ENCODE data around the gene NLGN1. TPM values are rescaled to one million over a fixed set of nuclear protein-coding genes. Genes with fewer than 3 reads are reported as not detected.

Gene NLGN1
- total RNA-seq, 3 donors from 2014 or later = 4.4 to 12.3 (median 6.9) TPM

DNA sequence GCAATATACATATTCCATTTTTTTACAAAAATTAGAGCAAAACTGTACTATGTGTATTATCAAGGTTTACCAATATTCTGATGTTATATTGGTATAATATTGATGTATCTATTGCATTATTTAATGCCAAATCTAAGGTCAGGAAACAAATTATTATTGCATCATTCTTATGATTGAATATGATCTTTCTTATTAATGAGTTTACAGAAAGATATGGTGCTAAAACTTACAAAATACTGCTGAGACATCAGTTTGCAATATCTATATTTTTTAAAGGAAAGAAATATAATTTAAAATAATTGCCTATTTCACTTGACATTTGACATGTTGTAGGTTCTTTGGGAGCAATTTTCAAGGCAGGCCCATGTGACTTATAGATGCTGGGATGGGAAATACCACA, 357.6 kb downstream of the NLGN1 start:
- intact Hi-C loops (cut with DNase I; ENCODE audit: low total_unique reads) = no loop called here
- Histone ChIP-seq H3K36me3 (no peaks in the 10 kb centered on the region), H3K9me3 (no peaks in the 10 kb centered on the region), H3K27ac (no peak overlapping the region), H3K4me3 (no peak overlapping the region), H3K4me1 (no peaks in the 10 kb centered on the region), H3K27me3 (no peaks in the 10 kb centered on the region)
- TF ChIP-seq POLR2AphosphoS5 (IDR thresholded peaks at IDR 0.05) = no peak
- TF ChIP-seq CTCF (IDR thresholded peaks at IDR 0.05) = no peak
- TF ChIP-seq POLR2A (IDR thresholded peaks at IDR 0.05) = no peak
- no peak for DNase-seq (ENCODE audit: low spot score in 2 of 2)

DNA sequence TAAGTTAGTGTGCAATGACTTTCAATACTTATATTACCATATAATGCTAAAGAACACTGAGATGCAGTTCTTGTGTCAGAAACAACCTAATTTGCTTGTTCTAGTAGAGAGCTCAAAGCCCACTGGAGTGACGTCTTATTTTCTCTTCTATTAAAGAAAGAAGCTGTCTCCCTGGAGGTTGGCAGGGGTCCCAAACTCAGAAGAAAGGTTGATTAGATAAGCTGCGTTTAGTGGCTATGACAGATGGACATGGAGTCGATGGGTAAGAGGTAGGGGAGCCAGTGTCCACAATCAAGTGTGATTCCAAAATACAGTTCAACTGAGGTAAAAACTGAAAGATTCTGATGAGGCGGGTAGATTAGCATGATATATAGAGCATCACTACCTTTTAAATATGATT, 363.6 kb downstream of the NLGN1 start:
- TF ChIP-seq CTCF (IDR thresholded peaks at IDR 0.05) (no peak), POLR2AphosphoS5 (IDR thresholded peaks at IDR 0.05) (no peak), POLR2A (IDR thresholded peaks at IDR 0.05) (no peak)
- Histone ChIP-seq H3K4me1 (no peaks in the 10 kb centered on the region), H3K9me3 (no peaks in the 10 kb centered on the region), H3K4me3 (no peak overlapping the region), H3K27me3 (no peaks in the 10 kb centered on the region), H3K36me3 (no peaks in the 10 kb centered on the region), H3K27ac (no peak overlapping the region)
- intact Hi-C loops (cut with DNase I; ENCODE audit: low total_unique reads) = no loop called here
- no peak for DNase-seq (ENCODE audit: low spot score in 2 of 2)

- H3K27me3 ChIP-seq = no peaks in the 10 kb centered on the region
- no peak overlapping the region for H3K27ac ChIP-seq
- no peaks in the 10 kb centered on the region for H3K36me3 ChIP-seq
- H3K4me1 ChIP-seq = no peaks in the 10 kb centered on the region
- H3K9me3 ChIP-seq = no peaks in the 10 kb centered on the region
- no peak overlapping the region for H3K4me3 ChIP-seq
- TF ChIP-seq POLR2A (IDR thresholded peaks at IDR 0.05) = no peak
- no peak for TF ChIP-seq CTCF (IDR thresholded peaks at IDR 0.05)
- TF ChIP-seq POLR2AphosphoS5 (IDR thresholded peaks at IDR 0.05) = no peak
- intact Hi-C loops (cut with DNase I; ENCODE audit: low total_unique reads) = no loop called here
- DNase-seq (ENCODE audit: low spot score in 2 of 2) = no peak
Observed at GRCh38 chr3:173762501-173762900, 365.0 kb downstream of the NLGN1 start.

GRCh38 chr3:173770011-173770410, 372.5 kb downstream of the NLGN1 start:
- no peak overlapping the region for H3K4me3 ChIP-seq
- DNase-seq (ENCODE audit: low spot score in 2 of 2) = no peak
- no peaks in the 10 kb centered on the region for H3K9me3 ChIP-seq
- intact Hi-C loops (cut with DNase I; ENCODE audit: low total_unique reads) = no loop called here
- H3K36me3 ChIP-seq = no peaks in the 10 kb centered on the region
- TF ChIP-seq POLR2AphosphoS5 (IDR thresholded peaks at IDR 0.05) (no peak), CTCF (IDR thresholded peaks at IDR 0.05) (no peak), POLR2A (IDR thresholded peaks at IDR 0.05) (no peak)
- no peaks in the 10 kb centered on the region for H3K27me3 ChIP-seq
- H3K4me1 ChIP-seq = no peaks in the 10 kb centered on the region
- no peak overlapping the region for H3K27ac ChIP-seq

DNA sequence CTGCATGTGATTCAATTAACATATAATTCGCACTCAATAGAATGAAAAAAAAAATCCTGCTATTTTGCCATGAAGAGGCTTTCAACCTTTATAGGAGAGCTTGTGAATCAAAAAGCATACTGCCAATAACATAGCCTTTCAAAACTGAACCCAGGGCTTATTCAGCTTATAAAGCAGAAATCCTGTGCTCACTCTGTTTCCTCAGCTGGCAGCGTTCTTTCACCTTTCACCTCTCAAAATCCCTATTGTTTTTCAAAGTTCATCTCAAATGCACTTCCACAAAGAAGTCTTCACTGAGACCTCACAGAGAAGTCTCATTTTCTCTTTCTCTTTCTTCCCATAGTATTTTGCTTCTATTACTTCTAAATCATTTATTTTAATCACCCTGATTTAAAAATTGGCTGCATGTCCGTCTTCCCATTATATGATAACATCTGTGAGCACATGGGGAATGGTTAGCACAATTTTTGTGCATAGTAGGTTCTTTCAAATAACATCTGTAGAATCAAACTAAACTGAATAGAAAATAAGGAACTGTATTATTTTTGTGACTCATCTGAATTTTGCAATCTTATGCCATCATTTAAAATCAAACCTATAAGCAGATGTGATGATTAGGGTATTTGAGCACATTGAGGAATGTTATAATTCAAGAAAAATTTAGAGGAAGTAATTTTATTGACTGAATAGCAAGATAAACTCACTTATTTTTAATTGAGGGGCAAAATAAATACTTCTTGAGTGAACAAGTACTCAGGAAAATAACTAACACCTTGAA, 373.4 kb downstream of the NLGN1 start:
- H3K27ac ChIP-seq = no peak overlapping the region
- no peak for DNase-seq (ENCODE audit: low spot score in 2 of 2)
- TF ChIP-seq POLR2AphosphoS5 (IDR thresholded peaks at IDR 0.05) = no peak
- no peak for TF ChIP-seq CTCF (IDR thresholded peaks at IDR 0.05)
- no peak for TF ChIP-seq POLR2A (IDR thresholded peaks at IDR 0.05)
- no peak overlapping the region for H3K4me3 ChIP-seq
- no peaks in the 10 kb centered on the region for H3K9me3 ChIP-seq
- intact Hi-C loops (cut with DNase I; ENCODE audit: low total_unique reads) = no loop called here
- H3K27me3 ChIP-seq = no peaks in the 10 kb centered on the region
- no peaks in the 10 kb centered on the region for H3K36me3 ChIP-seq
- H3K4me1 ChIP-seq = no peaks in the 10 kb centered on the region
